Stimulated activated CD4-positive, alpha-beta T cell treated with anti-CD3 and anti-CD28 coated beads, TNF-alpha, amount 100 ng/mL, for 4 hours (primary cell): ENCODE results near the gene ATP10B.

Experiments used
- DNase-seq, 3 experiments: peaks; one replicate each; pipeline ENCODE4 v3.0.0-alpha.2; 2020; ENCODE audit warnings: low read depth in 3 of 3

The ATP10B gene

DNA sequence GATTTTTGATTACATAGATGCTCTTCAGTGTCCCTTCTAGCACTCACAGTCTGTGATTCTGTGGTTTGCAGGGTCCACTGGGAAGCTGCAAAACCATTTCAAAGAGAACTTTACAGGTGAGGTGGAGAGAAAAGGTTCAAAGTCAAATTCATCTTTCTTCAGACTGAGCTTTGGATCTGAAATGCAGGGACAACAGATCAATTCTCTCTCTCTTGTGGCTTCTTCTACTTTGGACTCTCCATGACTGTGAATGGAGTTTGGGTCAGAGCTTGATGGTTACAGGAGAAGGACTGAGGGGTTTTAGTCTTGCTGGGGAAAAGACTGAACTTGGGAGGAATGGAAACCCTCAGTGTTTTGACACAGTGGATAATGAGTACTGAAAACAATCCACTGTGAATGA, 338.5 kb downstream of the ATP10B start:
- no peak for DNase-seq
